ENCODE measurements around the gene DNAH14. TPM values are rescaled to one million over a fixed set of nuclear protein-coding genes. Genes with fewer than 3 reads are reported as not detected.

The DNAH14 gene
- polyA plus RNA-seq, 1 donor (not counting 4 experiments of a cell fraction or from before 2014, with no cell fraction given), result 6.4 TPM

GRCh38 chr1:225280563-225280962 lies 351.1 kb downstream of the DNAH14 start:
- no peak overlapping the region for H3K4me2 ChIP-seq (ENCODE audit: control insufficient read depth, extremely low read depth, insufficient read depth, low read depth, low read length)
- no peak overlapping the region for H3K4me3 ChIP-seq (ENCODE audit: control insufficient read depth in 2 of 3, extremely low read depth in 1 of 3, insufficient read depth in 2 of 3, low read depth in 1 of 3, low read length in 3 of 3)
- DNase-seq (ENCODE audit: low read depth, low spot score), result no peak
- H3K36me3 ChIP-seq (ENCODE audit: control insufficient read depth in 2 of 2, extremely low read depth in 1 of 2, insufficient read depth in 2 of 2, low read length in 2 of 2), result no peaks in the 10 kb centered on the region
- H4K20me1 ChIP-seq (ENCODE audit: control insufficient read depth, extremely low read depth, insufficient read depth, low read length), result no peaks in the 10 kb centered on the region
- no peak for TF ChIP-seq CTCF (optimal IDR thresholded peaks at IDR 0.05 in 1 of 3, IDR thresholded peaks at IDR 0.05 in 1 of 3, conservative IDR thresholded peaks at IDR 0.05 in 1 of 3; ENCODE audit: extremely low read depth in 1 of 3, insufficient read depth in 2 of 3, low read length in 3 of 3)
- TF ChIP-seq EZH2 (IDR thresholded peaks at IDR 0.05; ENCODE audit: low read length), result no peak
- dilution Hi-C loops (cut with MboI; ENCODE audit: extremely low pct_ligation_motif_present, low sequenced_read_pairs), result no loop called here
- no peaks in the 10 kb centered on the region for H3K9me3 ChIP-seq (ENCODE audit: control insufficient read depth, low read depth, low read length)
- H3K9ac ChIP-seq (ENCODE audit: control insufficient read depth, extremely low read depth, insufficient read depth, low read length), result no peak overlapping the region
- no peaks in the 10 kb centered on the region for H3K27me3 ChIP-seq (ENCODE audit: control insufficient read depth, extremely low read depth, insufficient read depth, low read length)
- no peak for FAIRE-seq
- no peak overlapping the region for H3K27ac ChIP-seq (ENCODE audit: control insufficient read depth, insufficient read depth, low read length)
- no peak overlapping the region for H2AFZ ChIP-seq (ENCODE audit: control insufficient read depth, low read length)
- no peaks in the 10 kb centered on the region for H3K9me1 ChIP-seq (ENCODE audit: control insufficient read depth, extremely low read depth, insufficient read depth, low read length)
- no peaks in the 10 kb centered on the region for H3K79me2 ChIP-seq (ENCODE audit: control insufficient read depth, insufficient read depth, low read length)
- H3K4me1 ChIP-seq (ENCODE audit: control insufficient read depth, extremely low read depth, insufficient read depth, low read length), result no peaks in the 10 kb centered on the region

GRCh38 chr1:225290244-225290643 lies 360.8 kb downstream of the DNAH14 start:
- no peak for FAIRE-seq
- TF ChIP-seq EZH2 (IDR thresholded peaks at IDR 0.05; ENCODE audit: low read length), result no peak
- TF ChIP-seq CTCF (optimal IDR thresholded peaks at IDR 0.05 in 1 of 3, IDR thresholded peaks at IDR 0.05 in 1 of 3, conservative IDR thresholded peaks at IDR 0.05 in 1 of 3; ENCODE audit: extremely low read depth in 1 of 3, insufficient read depth in 2 of 3, low read length in 3 of 3), result no peak
- Histone ChIP-seq H3K36me3 (ENCODE audit: control insufficient read depth in 2 of 2, extremely low read depth in 1 of 2, insufficient read depth in 2 of 2, low read length in 2 of 2) (no peaks in the 10 kb centered on the region), H3K27me3 (ENCODE audit: control insufficient read depth, extremely low read depth, insufficient read depth, low read length) (no peaks in the 10 kb centered on the region), H3K9me3 (ENCODE audit: control insufficient read depth, low read depth, low read length) (no peaks in the 10 kb centered on the region), H3K4me1 (ENCODE audit: control insufficient read depth, extremely low read depth, insufficient read depth, low read length) (no peaks in the 10 kb centered on the region), H3K4me3 (ENCODE audit: control insufficient read depth in 2 of 3, extremely low read depth in 1 of 3, insufficient read depth in 2 of 3, low read depth in 1 of 3, low read length in 3 of 3) (no peak overlapping the region), H3K9ac (ENCODE audit: control insufficient read depth, extremely low read depth, insufficient read depth, low read length) (no peak overlapping the region), H3K4me2 (ENCODE audit: control insufficient read depth, extremely low read depth, insufficient read depth, low read depth, low read length) (no peak overlapping the region), H2AFZ (ENCODE audit: control insufficient read depth, low read length) (no peak overlapping the region), H3K9me1 (ENCODE audit: control insufficient read depth, extremely low read depth, insufficient read depth, low read length) (no peaks in the 10 kb centered on the region), H3K27ac (ENCODE audit: control insufficient read depth, insufficient read depth, low read length) (no peak overlapping the region), H3K79me2 (ENCODE audit: control insufficient read depth, insufficient read depth, low read length) (no peaks in the 10 kb centered on the region), H4K20me1 (ENCODE audit: control insufficient read depth, extremely low read depth, insufficient read depth, low read length) (no peaks in the 10 kb centered on the region)
- dilution Hi-C loops (cut with MboI; ENCODE audit: extremely low pct_ligation_motif_present, low sequenced_read_pairs), result no loop called here
- DNase-seq (ENCODE audit: low read depth, low spot score), result no peak
